Adrenal gland (tissue), 12 donors: ENCODE results near the gene HS2ST1. TPM values are rescaled to one million over a fixed set of nuclear protein-coding genes. Genes with fewer than 3 reads are reported as not detected.

Experiments used
- DNase-seq, 7 donors: peaks; one replicate each; pipeline ENCODE4 v3.0.0-alpha.2; 2019 to 2020
- H3K27ac ChIP-seq, 5 donors: fragments of 200-600 bp; sonication (generic) in 4 of 5; 1 replicate in 3 of 5; 2 replicates in 2 of 5; pipeline versions ENCODE4 v1.5.1 to v1.8.0; 2016 to 2020; ENCODE audit warnings: mild to moderate bottlenecking in 1 of 5
- H3K27me3 ChIP-seq: fragments of 200-600 bp; 2 replicates; pipeline ENCODE4 v1.8.0; 2021
- H3K36me3 ChIP-seq, 2 donors: fragments of 200-600 bp; replicated peaks in 1 of 2; 1 replicate in 1 of 2; 2 replicates in 1 of 2; pipeline versions ENCODE4 v1.5.1 to v1.8.0; 2018 to 2022
- H3K4me1 ChIP-seq, 2 donors: fragments of 200-600 bp; replicated peaks in 1 of 2; 1 replicate in 1 of 2; 2 replicates in 1 of 2; pipeline versions ENCODE4 v1.5.1 to v1.8.0; 2018 to 2021
- H3K4me3 ChIP-seq, 4 donors: fragments of 200-600 bp; sonication (generic) in 3 of 4; one replicate each; pipeline ENCODE4 v1.5.1; 2016 to 2018
- H3K9me3 ChIP-seq, 3 donors: fragments of 200-600 bp; sonication (generic) in 1 of 3; replicated peaks in 1 of 3; 1 replicate in 2 of 3; 2 replicates in 1 of 3; pipeline versions ENCODE4 v1.5.1 to v1.8.0; 2016 to 2021
- CTCF ChIP-seq, 6 experiments: fragments of 450-650 bp in 4 of 6; fragments of 200-600 bp in 2 of 6; sonication (generic) in 1 of 6; IDR thresholded peaks; 1 replicate in 5 of 6; 2 replicates in 1 of 6; pipeline versions ENCODE4 v1.5.1 to v1.8.0; 2016 to 2021; ENCODE audit warnings: antibody characterized with exemption in 6 of 6, mild to moderate bottlenecking in 2 of 6, moderate library complexity in 1 of 6
- POLR2A ChIP-seq, 2 donors: fragments of 450-650 bp; IDR thresholded peaks; one replicate each; pipeline ENCODE4 v1.6.1; 2017; ENCODE audit warnings: antibody characterized with exemption in 2 of 2, mild to moderate bottlenecking in 2 of 2, moderate library complexity in 1 of 2
- WGBS, 4 donors: extraction: QIAGEN DNeasy Blood & Tissue Kit in 2 of 4; methylation state at CpG; one replicate each; pipeline versions ENCODE4 v1.1.5 to v1.1.7; 2013 to 2017; 5-methylcytosine and 5-hydroxymethylcytosine counted together
- intact Hi-C, 2 donors: fragments of 100-400 bp; cut with DNase I; formaldehyde crosslinking; loops; one replicate each; pipeline versions ENCODE4 v1.14.1 to v1.15.0; 2022 to 2023
- polyA plus RNA-seq, 3 donors: library from polyadenylated mRNA; stranded (reverse); fragments of 200-250 nt in 2 of 3; fragments of 350-450 nt in 1 of 3; fragmentation: Illumina TruSeq in 1 of 3; extraction: RNeasy Lipid Tissue Mini Kit (QIAGEN cat#74804) in 1 of 3; gene quantifications; one replicate each; pipeline ENCODE4 v1.2.3, GENCODE V29; 2013 to 2014
- total RNA-seq, 9 donors: library from RNA; depleted of rRNA in 4 of 9; stranded (reverse); fragments of >200 nt in 4 of 9; fragments of 120-200 nt in 1 of 9; fragmentation: NEBNext Ultra II Directional in 1 of 9; extraction: Animal tissue kit (Norgen Biotek cat#: 25700) in 1 of 9; gene quantifications; one replicate each; pipeline versions ENCODE4 v1.1.0 to v1.2.4, GENCODE V29; 2013 to 2023
- donor health status: healthy with polysubstance abuse.
- donor health status: Bipolar disorder and iron deficiency.
- donor health status: DM: yes; HTN: yes; CAD: no.
- donor health status: DM: no; HTN: no; CAD: no.
- donor health status: DM: no; HTN: no; CAD: no.
- donor health status: DM: yes; HTN: yes; CAD: no.

HS2ST1 gene
- total and polyA plus RNA-seq, 12 donors = 11.2 to 131 (median 46.5) TPM

DNA sequence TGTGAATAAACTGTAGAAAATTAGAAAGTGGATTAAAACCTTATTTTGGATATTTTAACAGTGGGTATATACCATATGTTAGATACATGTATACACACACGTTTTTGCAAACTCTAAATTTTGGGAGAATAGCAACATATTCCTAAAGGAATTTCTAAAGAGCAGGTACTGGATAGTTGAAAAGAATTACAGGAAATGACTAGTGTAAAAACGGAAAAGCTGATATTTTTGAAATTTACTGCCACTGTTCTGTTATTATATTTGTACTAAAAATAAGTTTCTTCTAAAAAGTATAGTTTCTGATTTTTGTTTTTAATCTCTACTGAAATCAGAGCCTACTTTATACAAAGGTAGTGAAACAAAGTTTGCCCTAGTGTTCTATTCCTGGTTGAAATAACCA is 114.1 kb downstream of the HS2ST1 start:
- H3K4me1 ChIP-seq = peaks cover 5 to 15% of the 10 kb centered on the region in 2 donors
- WGBS, 4 donors = 64 to 71% (median 67%) methylated on average over 2 of the region's 2 CpGs
- no peaks in the 10 kb centered on the region for H3K9me3 ChIP-seq
- intact Hi-C loops = no loop called here
- H3K4me3 ChIP-seq = no peak overlapping the region
- H3K27me3 ChIP-seq = no peaks in the 10 kb centered on the region
- no peak for DNase-seq
- H3K27ac ChIP-seq = no peak overlapping the region
- TF ChIP-seq POLR2A (IDR thresholded peaks at IDR 0.05) (no peak), CTCF (IDR thresholded peaks at IDR 0.05) (no peak)
- H3K36me3 ChIP-seq = no peaks in the 10 kb centered on the region

GRCh38 chr1:87030740-87031690 is 116.6 kb downstream of the HS2ST1 start:
- Histone ChIP-seq H3K27ac (no peak overlapping the region), H3K36me3 (no peaks in the 10 kb centered on the region), H3K4me3 (no peak overlapping the region), H3K4me1 (peaks cover 5 to 20% of the 10 kb centered on the region in 2 donors), H3K27me3 (no peaks in the 10 kb centered on the region), H3K9me3 (no peaks in the 10 kb centered on the region)
- 89 to 93% (median 92%) methylated on average over 9 of the region's 9 CpGs for WGBS, 4 donors
- intact Hi-C loops = no loop called here
- no peak for DNase-seq
- TF ChIP-seq POLR2A (IDR thresholded peaks at IDR 0.05) (no peak), CTCF (IDR thresholded peaks at IDR 0.05) (no peak)

- no peaks in the 10 kb centered on the region for H3K9me3 ChIP-seq
- 90 to 95% (median 92%) methylated on average over 2 of the region's 2 CpGs for WGBS, 4 donors
- no peak overlapping the region for H3K27ac ChIP-seq
- DNase-seq = no peak
- H3K36me3 ChIP-seq = no peaks in the 10 kb centered on the region
- no peaks in the 10 kb centered on the region for H3K27me3 ChIP-seq
- no peak overlapping the region for H3K4me3 ChIP-seq
- intact Hi-C loops = no loop called here
- TF ChIP-seq POLR2A (IDR thresholded peaks at IDR 0.05) (no peak), CTCF (IDR thresholded peaks at IDR 0.05) (no peak)
- peaks cover 0 to 11% of the 10 kb centered on the region in 2 donors for H3K4me1 ChIP-seq
These were observed 119.9 kb downstream of the HS2ST1 start for GRCh38 chr1:87034351-87034750.

GRCh38 chr1:87039096-87039495 is 124.7 kb downstream of the HS2ST1 start:
- no peak for DNase-seq
- intact Hi-C loops = no loop called here
- Histone ChIP-seq H3K4me1 (peaks cover 0 to 6% of the 10 kb centered on the region in 2 donors), H3K4me3 (no peak overlapping the region), H3K9me3 (no peaks in the 10 kb centered on the region), H3K27me3 (no peaks in the 10 kb centered on the region), H3K36me3 (no peaks in the 10 kb centered on the region), H3K27ac (no peak overlapping the region)
- TF ChIP-seq CTCF (IDR thresholded peaks at IDR 0.05) (no peak), POLR2A (IDR thresholded peaks at IDR 0.05) (no peak)
- WGBS, 4 donors = 97 to 100% (median 99%) methylated on average over 3 of the region's 3 CpGs
